Mucosa of rectum (tissue), 2 donors: ENCODE data around the gene POC1A.

ENCODE experiments used
- H3K27ac ChIP-seq, 2 donors: one replicate each; pipeline ENCODE4 v1.7.0; 2013; ENCODE audit warnings: inconsistent platforms in 2 of 2, low read depth in 2 of 2, low read length in 2 of 2
- H3K27me3 ChIP-seq, 2 donors: one replicate each; pipeline ENCODE4 v1.7.0; 2013; ENCODE audit warnings: low read length in 2 of 2; ENCODE audit not compliant: control insufficient read depth in 2 of 2, insufficient read depth in 2 of 2
- H3K36me3 ChIP-seq, 2 donors: one replicate each; pipeline ENCODE4 v1.7.0; 2013; ENCODE audit warnings: low read length in 2 of 2; ENCODE audit not compliant: control insufficient read depth in 2 of 2, insufficient read depth in 2 of 2
- H3K4me1 ChIP-seq, 2 donors: one replicate each; pipeline ENCODE4 v1.7.0; 2013; ENCODE audit warnings: low read length in 2 of 2, mild to moderate bottlenecking in 1 of 2; ENCODE audit not compliant: control insufficient read depth in 2 of 2, insufficient read depth in 2 of 2
- H3K4me3 ChIP-seq, 2 donors: one replicate each; pipeline ENCODE4 v1.7.0; 2013; ENCODE audit warnings: low read length in 2 of 2
- H3K9ac ChIP-seq, 2 donors: one replicate each; pipeline ENCODE4 v1.7.0; 2013; ENCODE audit warnings: low read length in 2 of 2, low read depth in 1 of 2, mild to moderate bottlenecking in 1 of 2
- H3K9me3 ChIP-seq, 2 donors: one replicate each; pipeline ENCODE4 v1.7.0; 2013; ENCODE audit warnings: low read length in 2 of 2; ENCODE audit not compliant: control insufficient read depth in 2 of 2
- donor health status: healthy.
- donor health status: Normal muscosa, but diverticular disease.

The POC1A gene

GRCh38 chr3:52041118-52041731, 113.0 kb downstream of the POC1A start:
- no peaks in the 10 kb centered on the region for H3K4me1 ChIP-seq
- no peak overlapping the region for H3K4me3 ChIP-seq
- peaks cover 4 to 8% of the 10 kb centered on the region in 2 donors for H3K27me3 ChIP-seq
- no peak overlapping the region for H3K9ac ChIP-seq
- H3K27ac ChIP-seq, result no peak overlapping the region
- H3K36me3 ChIP-seq, result no peaks in the 10 kb centered on the region
- H3K9me3 ChIP-seq, result no peaks in the 10 kb centered on the region

DNA sequence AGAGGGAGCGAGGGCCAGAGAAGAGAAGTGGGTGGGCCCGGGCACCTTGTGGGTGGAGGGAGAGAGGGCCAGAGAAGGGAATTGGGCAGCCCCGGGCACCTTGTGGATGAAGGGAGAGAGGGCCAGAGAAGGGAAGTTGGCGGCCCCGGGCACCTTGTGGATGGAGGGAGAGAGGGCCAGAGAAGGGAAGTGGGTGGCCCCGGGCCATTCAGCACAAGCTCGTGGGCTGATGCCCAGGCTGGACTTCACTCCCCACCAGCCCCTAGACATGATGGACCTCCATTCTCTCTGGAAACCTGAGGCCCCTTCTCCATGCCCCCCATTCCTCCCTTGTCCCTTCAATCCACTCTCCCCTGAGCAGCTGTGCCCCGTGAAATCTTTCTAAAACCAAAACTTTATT, 113.6 kb downstream of the POC1A start:
- Histone ChIP-seq H3K27me3 (peaks cover 4 to 8% of the 10 kb centered on the region in 2 donors), H3K9me3 (no peaks in the 10 kb centered on the region), H3K4me3 (no peak overlapping the region), H3K4me1 (no peaks in the 10 kb centered on the region), H3K9ac (no peak overlapping the region), H3K27ac (no peak overlapping the region), H3K36me3 (no peaks in the 10 kb centered on the region)

GRCh38 chr3:52039846-52040245, 114.4 kb downstream of the POC1A start:
- no peak overlapping the region for H3K9ac ChIP-seq
- no peaks in the 10 kb centered on the region for H3K9me3 ChIP-seq
- no peak overlapping the region for H3K27ac ChIP-seq
- no peaks in the 10 kb centered on the region for H3K36me3 ChIP-seq
- no peaks in the 10 kb centered on the region for H3K4me1 ChIP-seq
- H3K27me3 ChIP-seq, result peaks cover 4 to 8% of the 10 kb centered on the region in 2 donors
- H3K4me3 ChIP-seq, result no peak overlapping the region

- H3K36me3 ChIP-seq, result no peaks in the 10 kb centered on the region
- no peak overlapping the region for H3K4me3 ChIP-seq
- H3K4me1 ChIP-seq, result no peaks in the 10 kb centered on the region
- no peak overlapping the region for H3K9ac ChIP-seq
- no peaks in the 10 kb centered on the region for H3K9me3 ChIP-seq
- no peak overlapping the region for H3K27ac ChIP-seq
- peaks cover 4 to 8% of the 10 kb centered on the region in 2 donors for H3K27me3 ChIP-seq
Measured at GRCh38 chr3:52039426-52039825, 114.8 kb downstream of the POC1A start.

- H3K4me3 ChIP-seq, result no peak overlapping the region
- no peaks in the 10 kb centered on the region for H3K36me3 ChIP-seq
- H3K27me3 ChIP-seq, result peaks cover 4 to 8% of the 10 kb centered on the region in 2 donors
- H3K27ac ChIP-seq, result no peak overlapping the region
- H3K4me1 ChIP-seq, result no peaks in the 10 kb centered on the region
- no peak overlapping the region for H3K9ac ChIP-seq
- no peaks in the 10 kb centered on the region for H3K9me3 ChIP-seq
Measured at GRCh38 chr3:52038227-52038626, 116.0 kb downstream of the POC1A start.

DNA sequence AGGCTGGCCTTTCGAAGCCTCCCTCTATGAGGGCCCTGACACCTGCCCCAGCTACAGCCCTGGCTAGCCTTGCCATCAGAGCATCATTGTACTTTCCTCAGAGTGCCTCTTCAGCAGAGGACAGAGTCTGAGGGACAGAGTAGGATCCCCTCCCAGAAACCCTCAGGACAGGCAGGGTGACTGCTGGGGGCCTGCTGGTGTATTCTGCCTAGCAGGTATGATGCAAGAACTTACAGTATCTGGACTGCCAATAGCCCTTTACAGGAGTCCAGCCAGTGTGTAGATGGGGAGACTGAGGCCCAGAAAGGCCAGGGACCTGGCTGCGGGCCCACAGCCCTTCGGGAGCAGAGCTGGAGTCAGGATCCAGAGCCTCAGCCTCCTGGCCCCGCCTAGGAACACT, 116.9 kb downstream of the POC1A start:
- Histone ChIP-seq H3K36me3 (no peaks in the 10 kb centered on the region), H3K4me3 (no peak overlapping the region), H3K9me3 (no peaks in the 10 kb centered on the region), H3K9ac (no peak overlapping the region), H3K27me3 (peaks cover 4 to 8% of the 10 kb centered on the region in 2 donors), H3K4me1 (no peaks in the 10 kb centered on the region), H3K27ac (no peak overlapping the region)

GRCh38 chr3:52036829-52037228, 117.4 kb downstream of the POC1A start:
- H3K27me3 ChIP-seq, result peaks cover 4 to 8% of the 10 kb centered on the region in 2 donors
- H3K36me3 ChIP-seq, result no peaks in the 10 kb centered on the region
- no peak overlapping the region for H3K27ac ChIP-seq
- no peak overlapping the region for H3K9ac ChIP-seq
- H3K9me3 ChIP-seq, result no peaks in the 10 kb centered on the region
- no peak overlapping the region for H3K4me3 ChIP-seq
- no peaks in the 10 kb centered on the region for H3K4me1 ChIP-seq

- Histone ChIP-seq H3K27me3 (peaks cover 4 to 8% of the 10 kb centered on the region in 2 donors), H3K27ac (no peak overlapping the region), H3K4me3 (no peak overlapping the region), H3K9ac (no peak overlapping the region), H3K9me3 (no peaks in the 10 kb centered on the region), H3K4me1 (no peaks in the 10 kb centered on the region), H3K36me3 (no peaks in the 10 kb centered on the region)
Measured at GRCh38 chr3:52036222-52036694, 118.0 kb downstream of the POC1A start.

DNA sequence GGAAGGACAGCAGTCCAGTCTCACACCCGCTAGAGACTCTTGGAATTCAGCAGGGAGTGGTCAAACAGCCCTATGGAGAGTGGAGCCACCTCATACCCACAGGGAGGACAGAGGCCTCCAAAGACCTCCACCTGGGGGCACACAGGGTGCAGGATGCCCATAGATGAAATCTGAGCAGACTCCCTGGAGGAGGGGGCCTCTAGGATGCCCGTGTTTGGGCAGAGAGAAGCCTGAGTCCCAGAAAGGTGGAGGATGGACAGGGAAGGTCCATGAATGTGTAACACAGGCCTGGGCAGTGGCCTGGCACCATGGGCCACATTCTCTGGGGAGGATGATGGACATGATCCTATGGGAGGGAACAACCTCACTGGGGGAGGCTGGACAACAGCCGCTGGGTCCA, 119.6 kb downstream of the POC1A start:
- Histone ChIP-seq H3K9ac (no peak overlapping the region), H3K4me3 (no peak overlapping the region), H3K4me1 (no peaks in the 10 kb centered on the region), H3K27ac (no peak overlapping the region), H3K9me3 (no peaks in the 10 kb centered on the region), H3K27me3 (peaks cover 4% of the 10 kb centered on the region in 2 donors), H3K36me3 (no peaks in the 10 kb centered on the region)

DNA sequence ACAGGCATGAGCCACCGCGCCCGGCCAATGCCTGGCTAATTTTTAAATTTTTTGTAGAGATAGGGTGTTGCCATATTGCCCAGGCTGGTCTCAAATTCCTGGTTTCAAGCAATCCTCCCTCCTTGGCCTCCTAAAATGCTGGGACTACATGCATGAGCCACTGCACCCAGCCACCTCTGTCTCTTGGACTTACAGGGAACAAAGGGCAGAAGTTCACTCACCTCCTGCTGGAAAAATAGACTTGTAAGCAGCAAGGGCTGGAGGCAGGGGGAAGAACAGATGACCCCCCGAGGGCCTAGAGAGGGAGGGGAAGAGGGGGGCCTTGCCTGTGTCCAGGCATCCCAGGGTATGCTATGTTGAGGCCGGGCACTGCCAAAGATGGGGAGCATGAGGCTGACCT, 120.0 kb downstream of the POC1A start:
- H3K9me3 ChIP-seq, result no peaks in the 10 kb centered on the region
- H3K9ac ChIP-seq, result no peak overlapping the region
- H3K4me3 ChIP-seq, result no peak overlapping the region
- no peak overlapping the region for H3K27ac ChIP-seq
- no peaks in the 10 kb centered on the region for H3K4me1 ChIP-seq
- peaks cover 0 to 4% of the 10 kb centered on the region in 2 donors for H3K27me3 ChIP-seq
- H3K36me3 ChIP-seq, result no peaks in the 10 kb centered on the region
